Measurements from ENCODE around the gene FNBP1.

GRCh38 chr9:129881547-129882324 lies 161.3 kb downstream of the FNBP1 start:
- TF ChIP-seq SP2 (IDR thresholded peaks at IDR 0.05; ENCODE audit: low read length) (no peak), POLR2A (IDR thresholded peaks at IDR 0.05; ENCODE audit: control extremely low read depth in 1 of 2, low read depth in 2 of 2, low read length in 2 of 2) (no peak), EZH2 (IDR thresholded peaks at IDR 0.05; ENCODE audit: low read depth, low read length, severe bottlenecking) (no peak), SIRT6 (IDR thresholded peaks at IDR 0.05; ENCODE audit: low read length) (no peak), EP300 (IDR thresholded peaks at IDR 0.05; ENCODE audit: borderline replicate concordance in 1 of 2, low read depth in 2 of 2, low read length in 2 of 2) (no peak), JUND (IDR thresholded peaks at IDR 0.05; ENCODE audit: low read length) (no peak)
- TF ChIP-seq, protein P1, sequence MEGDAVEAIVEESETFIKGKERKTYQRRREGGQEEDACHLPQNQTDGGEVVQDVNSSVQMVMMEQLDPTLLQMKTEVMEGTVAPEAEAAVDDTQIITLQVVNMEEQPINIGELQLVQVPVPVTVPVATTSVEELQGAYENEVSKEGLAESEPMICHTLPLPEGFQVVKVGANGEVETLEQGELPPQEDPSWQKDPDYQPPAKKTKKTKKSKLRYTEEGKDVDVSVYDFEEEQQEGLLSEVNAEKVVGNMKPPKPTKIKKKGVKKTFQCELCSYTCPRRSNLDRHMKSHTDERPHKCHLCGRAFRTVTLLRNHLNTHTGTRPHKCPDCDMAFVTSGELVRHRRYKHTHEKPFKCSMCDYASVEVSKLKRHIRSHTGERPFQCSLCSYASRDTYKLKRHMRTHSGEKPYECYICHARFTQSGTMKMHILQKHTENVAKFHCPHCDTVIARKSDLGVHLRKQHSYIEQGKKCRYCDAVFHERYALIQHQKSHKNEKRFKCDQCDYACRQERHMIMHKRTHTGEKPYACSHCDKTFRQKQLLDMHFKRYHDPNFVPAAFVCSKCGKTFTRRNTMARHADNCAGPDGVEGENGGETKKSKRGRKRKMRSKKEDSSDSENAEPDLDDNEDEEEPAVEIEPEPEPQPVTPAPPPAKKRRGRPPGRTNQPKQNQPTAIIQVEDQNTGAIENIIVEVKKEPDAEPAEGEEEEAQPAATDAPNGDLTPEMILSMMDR (IDR thresholded peaks at IDR 0.05; ENCODE audit: control extremely low read depth in 1 of 3, insufficient read depth in 1 of 3, low read depth in 1 of 3, low read length in 3 of 3), result no peak
